Thyroid gland (tissue), 4 donors: ENCODE data around the gene DIP2A. TPM values are rescaled to one million over a fixed set of nuclear protein-coding genes. Genes with fewer than 3 reads are reported as not detected.

ENCODE experiments used
- DNase-seq, 2 donors: peaks; one replicate each; pipeline ENCODE4 v3.0.0-alpha.2; 2019
- H3K27ac ChIP-seq, 3 donors: fragments of 200-600 bp; sonication (generic); 1 replicate in 2 of 3; 2 replicates in 1 of 3; pipeline ENCODE4 v1.5.1; 2016 to 2019; ENCODE audit warnings: mild to moderate bottlenecking in 1 of 3, moderate library complexity in 1 of 3
- H3K27me3 ChIP-seq: fragments of 200-600 bp; sonication (generic); one replicate; pipeline ENCODE4 v1.5.1; 2019
- H3K36me3 ChIP-seq, 2 donors: fragments of 200-600 bp; sonication (generic); one replicate each; pipeline ENCODE4 v1.5.1; 2016 to 2019
- H3K4me1 ChIP-seq, 2 donors: fragments of 200-600 bp; sonication (generic); one replicate each; pipeline ENCODE4 v1.5.1; 2017 to 2019
- H3K4me3 ChIP-seq, 3 donors: fragments of 200-600 bp; sonication (generic); replicated peaks in 1 of 3; 1 replicate in 2 of 3; 2 replicates in 1 of 3; pipeline ENCODE4 v1.5.1; 2016; ENCODE audit warnings: mild to moderate bottlenecking in 1 of 3
- H3K9me3 ChIP-seq: fragments of 200-600 bp; sonication (generic); one replicate; pipeline ENCODE4 v1.5.1; 2017
- POLR2A ChIP-seq, 2 donors: fragments of 450-650 bp; IDR thresholded peaks; one replicate each; pipeline ENCODE4 v1.6.1; 2017; ENCODE audit warnings: antibody characterized with exemption in 2 of 2, mild to moderate bottlenecking in 2 of 2, moderate library complexity in 1 of 2
- WGBS, 2 donors: methylation state at CpG; one replicate each; pipeline ENCODE4 v1.1.5; 2017; 5-methylcytosine and 5-hydroxymethylcytosine counted together
- intact Hi-C: fragments of 100-400 bp; cut with DNase I; formaldehyde crosslinking; loops from one replicate; pipeline ENCODE4 v1.15.1; 2023
- total RNA-seq, 4 donors: library from RNA; depleted of rRNA; stranded (reverse); fragments of >200 nt; gene quantifications; one replicate each; pipeline ENCODE4 v1.2.3, GENCODE V29; 2016
- TF ChIP-seq, protein P1 (sequence below), 6 experiments: fragments of 200-600 bp in 3 of 6; fragments of 450-650 bp in 3 of 6; sonication (generic) in 3 of 6; IDR thresholded peaks; one replicate each; pipeline ENCODE4 v1.5.1; 2016 to 2019; ENCODE audit warnings: antibody characterized with exemption in 6 of 6, mild to moderate bottlenecking in 2 of 6, inconsistent platforms in 1 of 6, moderate library complexity in 1 of 6

DIP2A gene
- total RNA-seq, 4 donors from 2014 or later, result 35.1 to 56.3 (median 42.9) TPM

DNA sequence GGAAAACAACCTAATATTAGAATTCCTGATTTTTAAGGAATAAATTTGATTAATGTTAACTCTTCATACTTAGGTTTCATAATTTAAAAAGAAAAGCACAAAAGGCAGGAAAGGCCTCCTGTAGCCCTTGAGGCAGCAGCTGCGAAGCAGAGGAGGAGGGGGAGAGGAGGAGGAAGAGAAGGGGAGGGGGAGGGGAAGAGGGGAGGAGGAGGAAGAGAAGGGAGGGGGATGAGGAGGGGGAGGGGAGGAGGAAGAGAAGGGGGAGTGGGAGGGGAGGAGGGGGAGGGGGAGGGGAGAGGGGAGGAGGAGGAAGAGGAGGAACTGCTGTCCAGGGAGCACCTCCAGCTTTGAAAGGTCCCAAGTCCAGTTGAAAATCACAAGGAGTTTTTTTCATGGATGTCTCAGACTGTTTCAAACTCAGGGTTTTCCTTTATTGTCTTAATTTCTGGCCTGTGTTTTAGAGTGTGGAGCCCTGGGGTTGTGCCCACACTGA is 35.1 kb upstream of the DIP2A start:
- Histone ChIP-seq H3K4me3 (no peak overlapping the region), H3K9me3 (no peaks in the 10 kb centered on the region), H3K27ac (no peak overlapping the region), H3K27me3 (no peaks in the 10 kb centered on the region), H3K4me1 (no peaks in the 10 kb centered on the region), H3K36me3 (peaks cover 6 to 18% of the 10 kb centered on the region in 2 donors)
- TF ChIP-seq, protein P1, sequence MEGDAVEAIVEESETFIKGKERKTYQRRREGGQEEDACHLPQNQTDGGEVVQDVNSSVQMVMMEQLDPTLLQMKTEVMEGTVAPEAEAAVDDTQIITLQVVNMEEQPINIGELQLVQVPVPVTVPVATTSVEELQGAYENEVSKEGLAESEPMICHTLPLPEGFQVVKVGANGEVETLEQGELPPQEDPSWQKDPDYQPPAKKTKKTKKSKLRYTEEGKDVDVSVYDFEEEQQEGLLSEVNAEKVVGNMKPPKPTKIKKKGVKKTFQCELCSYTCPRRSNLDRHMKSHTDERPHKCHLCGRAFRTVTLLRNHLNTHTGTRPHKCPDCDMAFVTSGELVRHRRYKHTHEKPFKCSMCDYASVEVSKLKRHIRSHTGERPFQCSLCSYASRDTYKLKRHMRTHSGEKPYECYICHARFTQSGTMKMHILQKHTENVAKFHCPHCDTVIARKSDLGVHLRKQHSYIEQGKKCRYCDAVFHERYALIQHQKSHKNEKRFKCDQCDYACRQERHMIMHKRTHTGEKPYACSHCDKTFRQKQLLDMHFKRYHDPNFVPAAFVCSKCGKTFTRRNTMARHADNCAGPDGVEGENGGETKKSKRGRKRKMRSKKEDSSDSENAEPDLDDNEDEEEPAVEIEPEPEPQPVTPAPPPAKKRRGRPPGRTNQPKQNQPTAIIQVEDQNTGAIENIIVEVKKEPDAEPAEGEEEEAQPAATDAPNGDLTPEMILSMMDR (IDR thresholded peaks at IDR 0.05), result no peak
- TF ChIP-seq POLR2A (IDR thresholded peaks at IDR 0.05), result no peak
- 50 to 82% methylated on average over 1 of the region's 1 CpG for WGBS, 2 donors
- DNase-seq, result no peak
- intact Hi-C loops, result no loop called here

DNA sequence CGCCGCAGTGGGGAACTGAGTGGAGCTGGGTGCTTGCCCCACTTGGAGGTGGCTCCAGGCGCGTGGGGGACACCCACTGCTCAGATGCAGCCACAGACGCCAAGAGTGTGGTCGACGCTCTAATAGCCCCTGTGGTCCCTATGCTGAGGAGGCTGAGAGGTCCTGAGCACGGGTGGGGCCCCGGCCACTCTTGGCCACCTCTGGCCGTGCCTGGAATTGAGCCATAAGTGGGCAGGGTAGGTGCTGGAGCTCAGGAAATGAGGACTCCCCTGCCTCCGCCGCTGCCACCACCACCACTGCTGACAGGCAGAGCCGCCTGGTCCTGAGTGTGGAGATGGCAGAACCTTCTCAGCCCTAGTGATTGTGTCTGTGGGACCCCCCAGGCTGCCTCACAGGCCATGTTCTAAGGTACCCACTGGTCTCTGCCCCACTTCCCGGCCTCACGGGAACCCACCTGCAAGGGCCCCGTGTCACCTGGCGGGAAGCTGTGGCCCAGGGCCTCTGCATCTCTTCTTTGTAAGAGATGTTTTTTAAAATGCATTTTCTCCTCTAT is 34.6 kb upstream of the DIP2A start:
- Histone ChIP-seq H3K27ac (no peak overlapping the region), H3K27me3 (no peaks in the 10 kb centered on the region), H3K36me3 (peaks cover 6 to 21% of the 10 kb centered on the region in 2 donors), H3K4me1 (no peaks in the 10 kb centered on the region), H3K9me3 (no peaks in the 10 kb centered on the region), H3K4me3 (no peak overlapping the region)
- intact Hi-C loops, result no loop called here
- TF ChIP-seq, protein P1 (IDR thresholded peaks at IDR 0.05), result no peak
- no peak for TF ChIP-seq POLR2A (IDR thresholded peaks at IDR 0.05)
- DNase-seq, result no peak
- 85 to 90% methylated on average over 12 to 14 of the region's 17 CpGs for whole genome bisulfite sequencing, 2 donors

DNA sequence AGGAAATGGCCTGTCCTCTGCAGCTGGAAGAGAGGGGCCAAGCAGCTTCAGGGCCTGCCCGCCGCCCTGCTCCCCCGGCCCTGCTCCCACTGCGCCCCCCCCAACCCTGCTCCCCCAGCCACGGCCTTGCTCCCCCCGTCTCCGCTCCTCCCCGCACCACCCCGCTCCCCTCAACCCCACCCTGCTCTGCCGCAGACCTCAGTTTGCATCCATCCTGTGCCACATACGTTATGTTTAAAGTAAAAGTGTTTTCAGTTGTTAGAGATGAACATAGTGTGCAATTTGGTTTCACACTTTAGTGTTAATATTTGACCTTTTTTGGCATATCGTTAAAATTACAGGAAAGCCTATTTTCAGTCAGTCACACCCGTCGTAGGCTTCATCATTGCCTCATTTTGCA is 34.1 kb upstream of the DIP2A start:
- Histone ChIP-seq H3K36me3 (peaks cover 6 to 21% of the 10 kb centered on the region in 2 donors), H3K27me3 (no peaks in the 10 kb centered on the region), H3K27ac (no peak overlapping the region), H3K9me3 (no peaks in the 10 kb centered on the region), H3K4me3 (no peak overlapping the region), H3K4me1 (no peaks in the 10 kb centered on the region)
- intact Hi-C loops, result no loop called here
- TF ChIP-seq, protein P1 (IDR thresholded peaks at IDR 0.05), result no peak
- TF ChIP-seq POLR2A (IDR thresholded peaks at IDR 0.05), result no peak
- DNase-seq, result no peak
- WGBS, 2 donors, result 91 to 94% methylated on average over 14 of the region's 14 CpGs

- 90 to 94% methylated on average over 16 to 19 of the region's 19 CpGs for WGBS, 2 donors
- Histone ChIP-seq H3K9me3 (no peaks in the 10 kb centered on the region), H3K4me3 (no peak overlapping the region), H3K36me3 (peaks cover 8 to 21% of the 10 kb centered on the region in 2 donors), H3K27me3 (no peaks in the 10 kb centered on the region), H3K27ac (no peak overlapping the region), H3K4me1 (no peaks in the 10 kb centered on the region)
- intact Hi-C loops, result no loop called here
- no peak for TF ChIP-seq POLR2A (IDR thresholded peaks at IDR 0.05)
- TF ChIP-seq, protein P1 (IDR thresholded peaks at IDR 0.05), result no peak
- no peak for DNase-seq
Observed at GRCh38 chr21:46425041-46425440, 33.6 kb upstream of the DIP2A start.

DNA sequence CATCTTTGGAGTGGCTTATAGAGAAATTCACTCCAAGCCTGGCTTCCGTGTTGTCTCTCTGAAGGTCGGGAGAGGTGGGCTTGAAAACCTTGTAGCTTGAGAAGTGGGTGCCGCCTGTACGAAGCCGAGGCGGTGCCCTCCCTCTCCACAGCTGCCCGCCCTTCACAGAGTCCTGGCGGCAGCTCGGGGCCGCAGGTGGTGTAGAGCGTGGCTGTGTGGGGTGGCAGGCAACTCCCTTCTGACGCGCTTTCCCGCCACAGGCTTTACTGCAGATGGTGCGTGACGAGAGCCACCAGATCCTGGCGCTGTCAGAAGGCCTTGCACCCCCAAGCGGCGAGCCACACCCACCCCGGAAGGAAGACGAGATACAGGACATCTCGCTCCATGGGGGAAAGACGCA is 33.1 kb upstream of the DIP2A start:
- intact Hi-C loops, result no loop called here
- DNase-seq, result no peak
- Histone ChIP-seq H3K4me1 (no peaks in the 10 kb centered on the region), H3K27ac (no peak overlapping the region), H3K27me3 (no peaks in the 10 kb centered on the region), H3K36me3 (peaks cover 13 to 24% of the 10 kb centered on the region in 2 donors), H3K4me3 (no peak overlapping the region), H3K9me3 (no peaks in the 10 kb centered on the region)
- TF ChIP-seq, protein P1 (IDR thresholded peaks at IDR 0.05), result no peak
- TF ChIP-seq POLR2A (IDR thresholded peaks at IDR 0.05), result no peak
- WGBS, 2 donors, result 93 to 96% methylated on average over 12 to 21 of the region's 23 CpGs
